Mammary epithelial cell (primary cell): Measurements from ENCODE around the gene STK24.

Experiments used
- CTCF ChIP-seq, 2 donors: IDR thresholded peaks in 1 of 2; conservative IDR thresholded peaks in 1 of 2; 2 replicates each; pipeline ENCODE4 v1.5.1; 2011 to 2012; ENCODE audit warnings: inconsistent platforms in 2 of 2, low read length in 2 of 2, mild to moderate bottlenecking in 2 of 2, control low read depth in 1 of 2, low read depth in 1 of 2; ENCODE audit not compliant: insufficient read depth in 1 of 2; ENCODE audit errors: extremely low read depth in 1 of 2
- EZH2 ChIP-seq: IDR thresholded peaks from 2 replicates; pipeline ENCODE4 v1.6.1; 2012; ENCODE audit warnings: low read length, inconsistent platforms, borderline replicate concordance

DNA sequence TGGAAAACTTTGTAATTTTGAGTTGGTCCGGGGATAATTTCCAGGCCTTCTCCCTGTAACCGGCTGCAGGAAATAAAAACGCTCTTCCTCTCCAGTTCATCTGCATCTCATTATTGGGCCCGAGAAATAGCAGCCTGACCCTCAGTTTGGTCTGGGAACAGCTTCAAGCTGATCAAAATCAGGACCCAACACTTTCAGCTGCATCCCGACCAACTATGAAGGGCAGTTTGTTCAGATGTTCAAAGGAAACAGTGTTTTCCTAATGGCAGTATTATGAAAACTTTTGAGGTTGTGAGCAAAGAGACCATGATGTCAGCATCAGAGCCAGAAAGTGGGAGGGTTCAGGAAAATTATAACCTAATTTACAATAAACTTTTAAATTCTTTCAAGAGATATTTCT, 35.7 kb downstream of the STK24 start:
- no peak for TF ChIP-seq CTCF (conservative IDR thresholded peaks at IDR 0.05 in 1 of 2, IDR thresholded peaks at IDR 0.05 in 1 of 2; ENCODE audit: extremely low read depth in 1 of 2, insufficient read depth in 1 of 2, low read depth in 1 of 2, low read length in 2 of 2)
- no peak for TF ChIP-seq EZH2
